Skin of body (tissue), 2 donors: ENCODE results near the gene ENTPD6. TPM values are rescaled to one million over a fixed set of nuclear protein-coding genes. Genes with fewer than 3 reads are reported as not detected.
"Not testable (repeated sequence)": the region's sequence is repeated elsewhere in the genome, so short reads cannot be mapped to it uniquely, and the experiment has no call there.

Experiments used
- DNase-seq: peaks from one replicate; lab custom pipeline; 2025; lab: John Stamatoyannopoulos, UW
- total RNA-seq: library from RNA; depleted of rRNA; stranded (reverse); fragments of >200 nt; gene quantifications from one replicate; pipeline ENCODE4 v1.2.3, GENCODE V29; 2014

The ENTPD6 gene
- total RNA-seq, 1 donor from 2014 or later, result 20.3 TPM

DNA sequence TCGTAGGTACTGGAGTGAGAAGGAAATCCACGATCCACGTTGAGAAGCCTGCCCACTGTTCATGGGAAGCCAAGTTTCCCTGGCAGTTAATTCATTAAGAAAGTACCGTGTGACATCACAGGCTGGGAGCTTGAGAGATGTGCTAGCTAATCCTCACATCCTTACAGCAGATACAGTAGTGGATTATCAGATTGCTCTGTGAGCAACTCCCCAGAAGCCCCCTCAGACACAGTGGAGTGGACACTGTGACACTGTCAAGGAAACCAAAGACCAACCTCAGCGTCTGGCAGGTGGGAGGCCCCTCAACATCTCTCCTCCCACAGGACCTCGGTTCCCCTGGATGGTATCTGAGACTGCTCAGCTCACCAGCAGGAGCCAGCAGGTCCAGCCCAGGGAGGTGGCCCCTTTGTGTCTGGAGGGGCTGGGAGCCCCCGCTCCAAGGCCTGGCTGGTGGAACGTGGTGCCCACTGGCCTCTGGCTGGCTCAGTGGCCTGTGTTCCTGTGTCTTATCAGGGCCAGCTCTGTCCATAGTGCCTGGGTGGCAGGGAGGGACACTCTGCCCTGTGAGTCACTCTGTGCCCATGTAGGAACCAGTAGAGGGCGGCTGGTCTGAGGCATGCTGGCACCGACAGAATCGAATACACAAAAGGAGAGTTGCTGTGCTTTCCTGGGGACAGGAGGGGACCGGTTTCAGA is 59.6 kb downstream of the ENTPD6 start:
- no peak for DNase-seq

- DNase-seq, result no peak
Observed at GRCh38 chr20:25256226-25256859, 60.8 kb downstream of the ENTPD6 start.

DNA sequence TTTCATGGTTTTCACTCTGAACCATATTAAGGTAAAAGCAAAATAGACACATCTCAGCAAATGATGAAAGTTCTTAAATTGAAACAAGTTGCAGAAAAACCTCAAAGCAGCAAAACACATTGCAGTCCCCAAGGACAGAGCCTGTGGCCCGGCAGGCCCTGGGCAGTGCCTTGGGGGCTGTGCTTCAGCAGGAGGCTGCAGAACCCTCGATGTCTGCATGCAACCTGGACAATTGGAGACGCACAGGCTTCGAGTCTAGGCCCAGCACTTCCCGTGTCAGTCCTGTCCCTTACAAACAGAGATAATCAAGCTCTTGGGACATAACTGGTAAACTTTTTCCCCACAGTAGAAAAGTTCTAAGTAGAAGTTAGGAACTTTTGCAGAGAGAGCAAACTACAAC is 61.6 kb downstream of the ENTPD6 start:
- DNase-seq, result no peak

DNA sequence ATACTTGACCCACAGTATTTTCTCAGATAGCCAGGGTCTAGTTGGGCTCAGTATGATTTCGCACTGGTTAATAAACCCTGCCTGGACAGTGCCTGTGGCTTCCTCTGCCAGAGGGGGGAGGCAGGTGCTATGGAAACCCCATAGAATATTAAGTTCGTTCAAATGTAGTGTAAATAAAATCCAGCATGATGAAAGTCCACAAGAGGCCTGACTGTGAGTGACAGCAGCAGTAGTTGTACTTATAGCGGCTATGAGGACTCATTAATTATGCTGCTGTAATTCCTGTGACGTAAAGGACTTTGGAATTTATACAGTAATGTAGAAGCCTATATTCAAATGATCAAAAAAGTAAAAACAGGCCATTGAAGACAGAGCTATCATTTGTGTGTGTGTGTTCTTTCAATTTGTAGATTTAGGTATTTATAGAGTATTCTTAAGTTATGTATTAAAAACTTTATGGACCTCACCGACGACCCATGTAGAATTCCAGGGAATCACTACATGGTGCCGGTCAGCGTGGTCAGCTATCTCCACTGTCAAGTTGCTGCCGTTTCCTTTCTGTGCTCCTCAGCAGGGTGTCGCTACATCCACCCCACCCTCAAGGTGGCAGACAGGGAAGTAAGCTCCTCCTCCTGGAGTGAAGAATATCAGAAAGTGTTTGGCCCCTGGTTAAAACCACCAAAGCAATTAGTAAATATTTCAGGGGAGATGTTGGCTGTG is 62.4 kb downstream of the ENTPD6 start:
- DNase-seq, result no peak

GRCh38 chr20:25258476-25258805 is 62.9 kb downstream of the ENTPD6 start:
- no peak for DNase-seq

DNA sequence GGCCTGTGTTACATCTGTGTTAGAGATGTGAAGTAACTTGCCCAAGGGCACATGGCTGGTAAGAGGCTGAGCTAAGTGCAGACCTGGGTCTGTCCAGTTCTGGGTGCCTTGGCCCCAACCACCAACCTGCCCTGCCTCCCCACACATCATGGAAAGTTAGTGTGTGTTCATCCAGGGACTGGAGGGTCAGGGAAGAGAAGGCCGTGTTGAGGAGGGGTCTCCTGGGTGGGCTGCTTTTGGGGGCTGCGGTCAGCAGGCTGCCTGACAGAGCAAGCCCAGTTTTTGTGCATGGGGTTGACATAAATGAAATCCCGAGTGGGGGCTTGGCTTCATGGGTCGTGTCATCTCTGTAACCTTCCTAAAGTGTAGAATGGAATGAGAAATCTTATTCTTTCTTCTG is 63.3 kb downstream of the ENTPD6 start:
- DNase-seq, result no peak

- DNase-seq, result no peak
Observed at GRCh38 chr20:25259358-25259757, 63.8 kb downstream of the ENTPD6 start.

DNA sequence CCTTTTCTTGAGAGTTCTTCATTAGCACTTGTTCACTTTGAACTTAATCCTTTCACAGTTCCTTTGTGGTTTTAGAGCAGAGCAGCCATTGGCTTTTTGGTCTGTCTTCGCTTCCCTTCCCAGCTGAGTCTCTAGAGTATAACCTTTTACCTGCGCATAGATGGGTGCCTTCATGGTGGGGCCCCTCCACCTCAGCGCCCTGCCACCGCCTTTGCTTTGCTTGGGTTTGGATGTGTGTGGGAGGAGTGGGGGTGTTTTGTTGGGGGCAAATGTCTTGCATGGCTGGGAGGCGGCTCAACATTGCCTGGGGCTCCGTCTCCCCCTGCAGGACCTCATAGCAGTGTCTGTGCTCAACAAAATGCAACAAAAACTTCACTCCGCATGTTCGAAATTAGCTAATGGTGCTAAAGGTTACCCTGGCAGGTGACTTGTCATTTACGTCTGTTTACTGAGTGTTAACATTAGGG is 64.3 kb downstream of the ENTPD6 start:
- DNase-seq, result no peak

GRCh38 chr20:25260770-25261437 is 65.4 kb downstream of the ENTPD6 start:
- DNase-seq, result not testable (repeated sequence)

- no peak for DNase-seq
Observed at GRCh38 chr20:25269057-25269832, 73.7 kb downstream of the ENTPD6 start.

DNA sequence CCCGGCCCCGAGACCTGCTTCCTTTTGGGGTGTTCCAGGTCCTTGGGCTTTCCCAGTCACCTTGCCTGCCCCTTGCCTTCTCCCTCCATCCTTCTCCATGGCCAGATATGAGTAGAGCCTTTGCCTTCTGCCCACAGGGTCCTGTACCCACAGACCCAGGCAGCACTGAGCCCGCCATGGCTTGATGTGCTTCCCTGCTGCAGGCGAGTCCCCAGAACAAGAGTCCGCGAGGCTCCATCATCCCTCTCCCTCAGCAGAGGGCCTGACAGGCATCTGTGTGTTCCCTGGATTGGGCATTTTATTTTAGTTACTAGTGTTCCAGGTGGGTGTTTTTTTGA is 74.3 kb downstream of the ENTPD6 start:
- no peak for DNase-seq

GRCh38 chr20:25270829-25271251 is 75.3 kb downstream of the ENTPD6 start:
- DNase-seq, result no peak

DNA sequence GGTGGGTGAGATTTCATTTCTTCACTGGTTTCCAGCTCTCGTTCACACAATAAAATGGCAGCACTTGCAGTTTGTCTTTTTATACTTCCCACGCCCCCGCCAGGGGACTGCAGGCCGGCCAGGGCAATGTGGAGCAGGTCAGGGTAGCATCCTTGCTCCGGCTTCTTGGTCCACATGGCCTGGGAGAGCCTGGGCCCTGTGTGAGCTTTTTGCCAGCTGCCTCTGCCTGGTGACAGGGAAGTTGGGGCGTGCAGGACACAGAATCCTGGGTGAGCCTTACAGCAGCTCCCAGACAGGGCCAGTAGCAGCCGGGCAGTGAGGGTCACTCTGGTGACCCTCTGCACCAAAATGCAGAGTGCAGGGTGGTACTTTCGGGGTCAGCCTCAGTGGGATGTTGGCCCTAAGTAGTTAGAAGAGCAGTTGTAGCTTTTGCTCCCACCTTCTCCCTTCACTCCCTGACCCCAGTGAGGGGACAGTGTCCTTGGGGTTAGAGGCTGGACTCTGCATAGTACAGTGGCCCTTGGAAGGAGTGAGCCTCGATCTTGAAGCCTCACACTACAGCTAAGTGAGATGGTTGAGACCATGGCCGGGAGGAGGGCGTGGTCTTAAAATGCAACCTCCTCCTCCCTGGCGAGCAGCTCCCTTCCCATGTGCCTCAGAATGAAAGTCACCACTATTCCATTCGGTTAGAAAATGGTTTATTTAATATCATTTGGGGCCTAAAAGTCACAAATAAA is 76.1 kb downstream of the ENTPD6 start:
- DNase-seq, result no peak

DNA sequence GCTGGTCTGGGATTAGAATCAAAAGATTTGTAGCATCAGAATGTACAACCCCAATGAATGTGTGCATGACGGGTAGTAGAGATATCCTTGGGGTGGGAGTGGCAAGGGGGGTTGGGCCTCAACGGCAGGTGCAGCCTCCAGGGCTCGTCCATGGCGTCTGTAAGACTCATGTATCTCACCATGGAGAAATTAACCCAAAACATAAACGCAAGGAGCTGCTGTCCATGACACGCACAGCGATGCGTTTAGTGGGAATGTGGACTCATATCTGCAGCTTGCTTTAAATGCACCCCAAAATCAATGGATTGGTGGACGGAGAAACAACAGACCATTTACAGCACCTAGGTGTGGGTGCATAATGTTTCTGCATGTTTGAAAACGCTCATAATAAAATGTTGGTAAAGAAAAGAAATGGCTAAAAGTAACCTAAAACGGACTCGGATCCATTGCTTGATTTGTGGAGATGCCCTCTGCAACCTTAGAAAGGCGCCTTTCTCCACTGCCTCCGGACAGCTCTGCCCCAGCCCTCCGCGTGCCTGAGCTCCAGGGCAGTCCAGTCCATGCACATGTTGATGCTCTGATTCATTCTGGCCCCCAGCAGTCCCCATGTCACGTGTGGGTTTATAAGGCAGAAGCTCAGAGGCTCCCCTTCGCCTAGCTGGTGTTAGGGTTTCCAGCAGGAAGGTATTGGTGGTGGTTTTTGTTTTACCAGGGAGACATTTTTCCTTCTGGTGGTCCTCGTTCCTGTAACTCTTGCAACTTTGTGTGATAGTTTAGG is 76.9 kb downstream of the ENTPD6 start:
- no peak for DNase-seq

- no peak for DNase-seq
Observed at GRCh38 chr20:25273046-25273445, 77.5 kb downstream of the ENTPD6 start.

- no peak for DNase-seq
Observed at GRCh38 chr20:25273541-25274358, 78.2 kb downstream of the ENTPD6 start.

DNA sequence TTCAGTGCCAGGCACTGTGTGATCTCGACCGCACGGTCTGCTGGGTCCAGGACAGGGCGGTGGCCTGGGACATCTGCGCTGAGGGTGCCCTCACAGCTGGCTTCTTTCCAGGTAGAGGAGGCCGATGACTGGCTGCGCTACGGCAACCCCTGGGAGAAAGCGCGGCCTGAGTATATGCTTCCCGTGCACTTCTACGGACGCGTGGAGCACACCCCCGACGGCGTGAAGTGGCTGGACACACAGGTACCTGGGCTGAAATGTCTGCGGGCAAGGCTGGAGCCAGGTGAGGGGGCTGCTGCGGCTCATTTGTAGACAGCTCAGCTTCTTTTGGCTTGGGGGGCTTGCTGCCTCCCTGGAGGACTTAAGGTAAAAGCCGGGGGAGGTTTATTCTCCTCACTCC is 79.0 kb downstream of the ENTPD6 start:
- no peak for DNase-seq

DNA sequence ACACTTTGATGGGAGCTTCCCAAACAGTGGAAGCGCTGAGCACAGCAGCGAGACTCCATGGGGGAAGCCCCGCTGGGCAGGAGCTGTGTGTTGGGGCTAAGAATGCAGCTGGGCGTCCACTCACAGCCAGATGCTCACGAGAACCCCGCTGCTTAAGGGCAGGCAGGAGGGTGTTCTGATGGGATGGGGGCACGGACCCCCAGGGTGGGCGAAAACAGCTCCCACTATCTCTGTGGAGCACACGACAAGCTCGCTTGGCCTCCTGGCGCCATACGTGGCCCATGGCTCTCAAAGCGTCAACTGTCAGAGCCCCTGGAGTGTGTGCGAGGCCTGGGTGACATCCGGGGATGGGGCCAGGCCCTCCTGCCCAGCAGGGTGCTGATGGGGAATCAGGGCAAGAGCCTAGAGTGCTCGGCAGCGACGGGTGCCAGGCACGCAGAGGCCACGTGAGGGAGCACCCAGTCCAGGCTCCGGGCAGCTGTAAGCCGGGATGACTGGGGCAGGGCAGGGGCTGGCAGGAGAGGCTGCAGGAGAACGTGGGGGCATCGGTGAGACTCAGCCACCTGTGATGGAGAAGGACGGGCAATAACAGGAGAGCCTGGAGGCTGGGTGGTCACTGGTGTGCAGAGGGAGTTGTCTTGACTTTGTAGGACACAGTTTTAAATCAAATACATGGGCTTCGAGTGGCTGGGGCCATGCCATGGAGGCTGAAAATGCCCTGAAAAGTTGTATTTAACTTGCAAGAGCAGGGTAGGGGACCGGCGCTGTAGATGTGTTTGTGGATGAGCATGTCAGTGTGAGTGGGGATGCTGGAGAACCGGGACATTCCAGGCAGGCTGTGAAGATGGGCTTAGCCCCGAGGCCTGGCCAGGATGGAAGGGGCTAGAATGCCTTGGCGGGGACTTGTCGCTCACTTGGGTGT is 79.6 kb downstream of the ENTPD6 start:
- DNase-seq, result no peak
